ENCODE data around the gene C3orf33. TPM values are rescaled to one million over a fixed set of nuclear protein-coding genes. Genes with fewer than 3 reads are reported as not detected.
"Not testable (repeated sequence)": the region's sequence is repeated elsewhere in the genome, so short reads cannot be mapped to it uniquely, and the experiment has no call there.

C3orf33 gene
- total RNA-seq, 1 donor from 2014 or later = 3.6 TPM

DNA sequence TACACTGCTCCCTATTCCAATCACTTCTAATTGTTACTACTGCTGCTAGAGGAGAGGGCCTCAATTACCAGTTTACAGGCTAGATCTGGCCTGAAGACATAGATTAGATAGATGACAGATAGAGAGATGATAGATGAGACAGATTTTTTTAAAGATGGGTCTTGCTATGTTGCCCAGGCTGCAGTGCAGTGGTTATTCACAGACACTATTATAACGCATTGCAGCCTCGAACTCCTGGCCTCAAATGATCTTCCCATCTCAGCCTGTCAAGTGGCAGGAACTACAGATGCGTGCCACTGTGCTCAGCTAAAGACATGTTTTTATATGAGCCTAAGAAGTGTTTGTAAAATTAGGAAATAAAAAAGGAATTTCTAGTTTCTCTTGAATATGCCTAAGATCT lies 41.9 kb upstream of the C3orf33 start:
- Histone ChIP-seq H3K4me1 (peaks cover 78% of the 10 kb centered on the region), H3K27me3 (ENCODE audit: low read depth) (no peaks in the 10 kb centered on the region), H3K9me3 (no peaks in the 10 kb centered on the region), H3K4me3 (no peak overlapping the region), H3K27ac (no peak overlapping the region), H3K36me3 (peaks cover 19% of the 10 kb centered on the region)
- DNase-seq (no peak), ATAC-seq (no peak)
- intact Hi-C loops (cut with DNase I) = no loop called here
- TF ChIP-seq, protein P1, sequence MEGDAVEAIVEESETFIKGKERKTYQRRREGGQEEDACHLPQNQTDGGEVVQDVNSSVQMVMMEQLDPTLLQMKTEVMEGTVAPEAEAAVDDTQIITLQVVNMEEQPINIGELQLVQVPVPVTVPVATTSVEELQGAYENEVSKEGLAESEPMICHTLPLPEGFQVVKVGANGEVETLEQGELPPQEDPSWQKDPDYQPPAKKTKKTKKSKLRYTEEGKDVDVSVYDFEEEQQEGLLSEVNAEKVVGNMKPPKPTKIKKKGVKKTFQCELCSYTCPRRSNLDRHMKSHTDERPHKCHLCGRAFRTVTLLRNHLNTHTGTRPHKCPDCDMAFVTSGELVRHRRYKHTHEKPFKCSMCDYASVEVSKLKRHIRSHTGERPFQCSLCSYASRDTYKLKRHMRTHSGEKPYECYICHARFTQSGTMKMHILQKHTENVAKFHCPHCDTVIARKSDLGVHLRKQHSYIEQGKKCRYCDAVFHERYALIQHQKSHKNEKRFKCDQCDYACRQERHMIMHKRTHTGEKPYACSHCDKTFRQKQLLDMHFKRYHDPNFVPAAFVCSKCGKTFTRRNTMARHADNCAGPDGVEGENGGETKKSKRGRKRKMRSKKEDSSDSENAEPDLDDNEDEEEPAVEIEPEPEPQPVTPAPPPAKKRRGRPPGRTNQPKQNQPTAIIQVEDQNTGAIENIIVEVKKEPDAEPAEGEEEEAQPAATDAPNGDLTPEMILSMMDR (IDR thresholded peaks at IDR 0.05) = no peak

DNA sequence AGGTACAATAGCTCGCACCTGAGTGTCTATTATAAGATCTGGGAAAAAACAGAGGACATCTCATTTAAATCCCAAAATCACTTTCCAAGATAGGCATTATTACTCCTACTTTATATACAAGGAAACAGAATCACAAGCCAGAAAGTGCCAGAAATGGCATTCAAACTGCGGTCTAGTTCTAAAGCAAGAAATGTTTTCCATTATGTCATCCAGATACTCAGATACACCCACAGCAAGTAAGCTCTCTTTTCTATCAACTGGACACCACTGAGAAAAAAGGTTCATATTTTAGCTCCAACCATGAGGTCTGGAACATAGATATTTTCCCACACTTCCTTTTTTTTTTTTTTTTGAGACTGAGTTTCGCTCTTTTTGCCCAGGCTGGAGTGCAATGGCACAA lies 40.0 kb upstream of the C3orf33 start:
- TF ChIP-seq, protein P1 (IDR thresholded peaks at IDR 0.05) = no peak
- H3K27me3 ChIP-seq (ENCODE audit: low read depth) = no peaks in the 10 kb centered on the region
- no peak for DNase-seq
- intact Hi-C loops (cut with DNase I) = no loop called here
- no peak for ATAC-seq
- H3K36me3 ChIP-seq = peaks cover 19% of the 10 kb centered on the region
- H3K27ac ChIP-seq = no peak overlapping the region
- peaks cover 59% of the 10 kb centered on the region for H3K4me1 ChIP-seq
- no peak overlapping the region for H3K4me3 ChIP-seq
- H3K9me3 ChIP-seq = no peaks in the 10 kb centered on the region

DNA sequence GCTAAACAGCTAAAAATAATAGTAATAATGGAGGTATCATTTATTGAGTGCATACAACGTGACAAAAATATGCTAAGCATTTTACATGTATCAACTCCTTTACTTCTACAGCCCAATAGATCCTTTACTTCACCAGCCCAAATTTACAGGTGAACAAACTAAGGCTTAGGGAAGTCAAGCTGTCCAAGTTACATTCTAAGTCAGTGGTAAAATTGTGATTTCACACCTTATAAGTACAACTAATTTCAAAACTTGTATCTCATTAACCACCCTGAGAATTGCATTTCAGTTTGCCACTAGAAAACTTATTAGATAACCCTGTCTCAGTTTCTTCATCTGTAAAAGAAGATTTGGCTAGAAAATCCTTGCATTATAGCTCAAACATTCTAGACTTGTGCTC lies 37.5 kb upstream of the C3orf33 start:
- ATAC-seq = no peak
- Histone ChIP-seq H3K27ac (no peak overlapping the region), H3K4me1 (peaks cover 34% of the 10 kb centered on the region), H3K36me3 (peaks cover 17% of the 10 kb centered on the region), H3K9me3 (no peaks in the 10 kb centered on the region), H3K4me3 (no peak overlapping the region), H3K27me3 (ENCODE audit: low read depth) (no peaks in the 10 kb centered on the region)
- intact Hi-C loops (cut with DNase I) = no loop called here
- TF ChIP-seq, protein P1 (IDR thresholded peaks at IDR 0.05) = no peak
- no peak for DNase-seq

DNA sequence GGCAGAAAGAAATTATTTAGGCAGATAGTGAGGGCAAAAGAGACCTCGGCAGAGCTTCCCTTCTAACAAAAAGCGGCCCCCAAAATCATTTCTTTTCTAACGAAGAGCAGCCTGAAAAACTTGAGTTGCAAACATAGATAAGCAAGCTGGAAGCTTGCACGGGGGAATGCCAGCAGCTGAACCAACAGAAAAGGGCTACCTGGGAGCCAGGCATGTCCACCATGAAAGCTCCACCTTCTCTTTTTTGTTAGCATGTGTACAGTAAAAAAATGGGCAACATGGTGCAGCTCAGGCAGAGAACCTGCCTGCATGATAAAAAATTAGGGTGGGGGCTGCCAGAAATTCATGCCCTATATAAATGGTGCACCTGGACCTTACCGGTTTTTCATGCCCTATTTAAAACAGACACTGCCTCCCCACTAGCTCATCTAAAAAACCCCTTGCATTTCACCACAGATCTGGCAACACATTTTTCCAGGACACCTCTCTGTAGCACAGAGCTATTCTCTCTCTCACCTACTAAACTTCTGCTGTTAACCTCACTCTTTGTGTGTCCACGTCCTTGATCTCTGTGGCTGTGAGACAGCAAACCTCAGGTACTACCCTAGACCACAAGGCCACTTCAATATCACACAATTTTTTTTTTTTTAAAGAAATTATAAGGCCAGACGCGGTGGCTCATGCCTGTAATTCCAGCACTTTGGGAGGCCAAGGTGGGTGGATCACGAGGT lies 29.4 kb upstream of the C3orf33 start:
- DNase-seq = no peak
- intact Hi-C loops (cut with DNase I) = no loop called here

DNA sequence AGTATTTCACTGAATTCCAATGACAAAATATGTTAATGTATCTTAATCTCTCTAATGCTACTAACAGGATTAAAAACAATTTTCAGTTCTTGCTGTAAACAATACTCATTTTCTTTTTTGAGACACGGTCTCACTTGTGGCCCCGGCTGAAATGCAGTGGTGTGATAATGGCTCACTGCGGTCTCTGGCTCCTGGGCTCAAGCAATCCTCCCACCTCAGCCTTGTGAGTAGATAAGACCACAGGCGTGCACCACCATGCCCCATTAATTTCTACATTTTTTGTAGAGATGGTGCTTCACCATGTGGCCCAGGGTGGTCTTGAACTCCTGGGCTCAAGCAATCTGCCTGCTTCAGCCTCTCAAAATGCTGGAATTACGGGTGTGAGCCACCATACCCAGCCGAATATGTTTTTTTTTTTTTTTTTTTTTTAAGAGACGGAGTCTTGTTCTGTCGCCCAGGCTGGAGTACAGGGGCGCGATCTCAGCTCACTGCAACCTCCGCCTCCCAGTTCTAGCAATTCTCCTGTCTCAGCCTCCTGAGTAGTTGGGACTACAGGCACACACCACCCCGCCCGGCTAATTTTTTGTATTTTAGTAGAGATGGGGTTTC lies 22.5 kb upstream of the C3orf33 start:
- H3K4me3 ChIP-seq; H3K27ac ChIP-seq; ATAC-seq; DNase-seq; intact Hi-C loops (cut with DNase I); H3K27me3 ChIP-seq (ENCODE audit: low read depth); H3K4me1 ChIP-seq; H3K9me3 ChIP-seq: not testable (repeated sequence)
- H3K36me3 ChIP-seq = peaks cover 56% of the 10 kb centered on the region

More for the DNA sequence above, 29.4 kb upstream of the C3orf33 start:
- no peaks in the 10 kb centered on the region for H3K9me3 ChIP-seq
- no peaks in the 10 kb centered on the region for H3K27me3 ChIP-seq (ENCODE audit: low read depth)
- H3K4me3 ChIP-seq = no peak overlapping the region
- TF ChIP-seq, protein P1 (IDR thresholded peaks at IDR 0.05) = no peak
- no peak for ATAC-seq
- no peaks in the 10 kb centered on the region for H3K4me1 ChIP-seq
- no peak overlapping the region for H3K27ac ChIP-seq
- peaks cover 29% of the 10 kb centered on the region for H3K36me3 ChIP-seq

DNA sequence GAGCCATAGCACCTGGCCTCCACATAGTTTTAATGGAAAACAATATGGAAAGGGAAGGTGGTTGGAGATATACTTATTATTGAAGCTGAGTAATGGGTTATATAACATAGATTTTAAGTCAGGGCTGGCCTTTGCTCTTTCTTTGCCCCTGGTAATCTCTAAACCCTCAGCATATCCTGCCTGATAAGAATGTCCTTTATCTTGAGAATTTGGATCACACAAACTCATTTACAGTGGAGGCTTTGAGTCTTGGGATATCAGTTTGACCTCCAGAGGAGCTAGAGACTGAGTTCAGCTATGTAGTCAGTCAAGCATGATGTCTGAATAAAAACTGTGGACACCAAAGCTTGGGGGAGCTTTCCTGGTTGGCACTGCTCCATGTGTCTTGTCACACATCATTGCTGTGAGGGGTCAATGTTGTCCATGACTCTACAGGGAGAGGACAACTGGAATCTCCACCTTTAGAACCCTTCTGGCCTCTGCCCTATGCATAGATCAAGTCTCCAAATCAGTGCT lies 9.0 kb upstream of the C3orf33 start:
- H3K36me3 ChIP-seq = no peaks in the 10 kb centered on the region
- intact Hi-C loops (cut with DNase I) = no loop called here
- no peak overlapping the region for H3K4me3 ChIP-seq
- TF ChIP-seq, protein P1 (IDR thresholded peaks at IDR 0.05) = no peak
- ATAC-seq = no peak
- no peak for DNase-seq
- H3K4me1 ChIP-seq = no peaks in the 10 kb centered on the region
- no peaks in the 10 kb centered on the region for H3K27me3 ChIP-seq (ENCODE audit: low read depth)
- H3K9me3 ChIP-seq = no peaks in the 10 kb centered on the region
- H3K27ac ChIP-seq = no peak overlapping the region

DNA sequence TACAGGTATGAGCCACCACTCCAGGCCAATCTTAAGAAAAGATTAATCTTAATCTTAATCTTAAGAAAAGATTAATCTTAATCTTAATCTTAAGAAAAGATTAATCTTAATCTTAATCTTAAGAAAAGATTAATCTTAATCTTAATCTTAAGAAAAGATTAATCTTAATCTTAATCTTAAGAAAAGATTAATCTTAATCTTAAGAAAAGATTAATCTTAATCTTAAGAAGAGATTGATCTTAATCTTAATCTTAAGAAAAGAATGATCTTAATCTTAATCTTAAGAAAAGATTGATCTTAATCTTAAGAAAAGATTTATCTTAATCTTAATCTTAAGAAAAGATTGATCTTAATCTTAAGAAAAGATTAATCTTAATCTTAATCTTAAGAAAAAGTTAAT lies 7.1 kb upstream of the C3orf33 start:
- H3K4me1 ChIP-seq; H3K4me3 ChIP-seq; DNase-seq; H3K36me3 ChIP-seq; intact Hi-C loops (cut with DNase I); ATAC-seq; H3K27ac ChIP-seq; H3K9me3 ChIP-seq; H3K27me3 ChIP-seq (ENCODE audit: low read depth): not testable (repeated sequence)
